K562 treated with DMSO at 1 percent for 48 hours (cell line): ENCODE data around the gene BRS3. TPM values are rescaled to one million over a fixed set of nuclear protein-coding genes. Genes with fewer than 3 reads are reported as not detected.

Source experiments
- total RNA-seq: library from RNA; unstranded; fragments of 300-600 nt; gene quantifications from 2 replicates; pipeline ENCODE4 v1.2.3, GENCODE V29; 2022; ENCODE audit warnings: low replicate concordance; ENCODE audit errors: extremely low read depth

The BRS3 gene
- not detected in 2 replicates for total RNA-seq

GRCh38 chrX:136487647-136488046 lies at the start of gene BRS3:
BRS3 (plus strand) TSS chrX:136487947; CDS start chrX:136488115, 168 bp downstream.

GRCh38 chrX:136497556-136498052 lies 9.9 kb downstream of the BRS3 start, which contains the start of gene HTATSF1:
HTATSF1 (plus strand) TSS chrX:136497592; CDS start chrX:136497685, 93 bp downstream.

GRCh38 chrX:136531951-136532350 lies 44.2 kb downstream of the BRS3 start, which contains the start of gene VGLL1:
VGLL1 (plus strand) TSS chrX:136532215; CDS start chrX:136536021, 3,806 bp downstream.

Other genes starting within 250 kb of the BRS3 start
- not detected in 2 replicates for gene MAP7D3, start 236.5 kb upstream of the BRS3 start, total RNA-seq
- not detected in 2 replicates for gene ADGRG4, start 187.0 kb upstream of the BRS3 start, total RNA-seq
- not detected in 2 replicates for gene HTATSF1, start 9.6 kb downstream of the BRS3 start, total RNA-seq
- gene VGLL1, start 44.3 kb downstream of the BRS3 start, total RNA-seq, result not detected in 2 replicates
- gene CD40LG, start 160.2 kb downstream of the BRS3 start, total RNA-seq, result not detected in 2 replicates